RWPE1 (cell line): ENCODE measurements around the gene PNPLA8.

Experiments
- CTCF ChIA-PET: fragments of 350-600 bp; sonication (Branson Sonifier 250); formaldehyde crosslinking; extraction: SDS; loops from one replicate; lab custom pipeline; 2021; lab: Yijun Ruan, JAX
- POLR2A ChIA-PET: fragments of 400-600 bp; formaldehyde crosslinking; extraction: SDS; loops from one replicate; lab custom pipeline; 2020; ENCODE audit warnings: antibody characterized with exemption; ENCODE audit not compliant: low non-redundant PET; lab: Yijun Ruan, JAX
- DNase-seq: peaks from one replicate; pipeline ENCODE4 v3.0.0; 2012; ENCODE audit warnings: low spot score
- H3K27ac ChIP-seq: fragments of 450-650 bp; 2 replicates; pipeline ENCODE4 v1.5.1; 2017
- TF ChIP-seq, protein P1 (sequence below): fragments of 450-650 bp; conservative IDR thresholded peaks from 2 replicates; pipeline ENCODE4 v1.5.1; 2017; ENCODE audit warnings: low read depth, mild to moderate bottlenecking

Gene PNPLA8

DNA sequence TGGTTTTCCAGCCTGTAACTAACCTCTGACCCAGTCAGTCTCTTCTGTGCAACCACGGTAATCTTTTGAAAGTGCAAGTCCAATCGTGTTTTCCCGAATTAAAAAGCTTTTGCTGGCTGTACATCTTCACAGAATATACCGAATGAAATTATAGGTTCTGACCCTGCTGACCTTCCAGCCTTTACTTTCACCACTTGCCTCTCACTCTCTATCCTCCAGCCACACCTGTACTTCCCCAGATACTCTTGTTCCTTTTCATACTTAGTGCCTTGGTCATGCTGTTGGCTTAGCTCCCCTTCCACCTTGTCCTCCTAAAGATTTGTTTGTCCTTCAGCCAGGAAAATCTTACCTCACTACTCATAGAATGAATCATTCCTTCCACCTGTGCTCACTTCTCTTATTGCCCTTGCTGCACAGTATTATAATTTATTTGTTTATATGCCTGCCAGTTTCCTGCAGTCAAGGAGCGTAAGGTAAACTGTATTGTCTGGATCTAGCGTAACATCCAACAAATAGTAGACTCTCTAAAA lies 2.3 kb upstream of the PNPLA8 start:
- TF ChIP-seq, protein P1, sequence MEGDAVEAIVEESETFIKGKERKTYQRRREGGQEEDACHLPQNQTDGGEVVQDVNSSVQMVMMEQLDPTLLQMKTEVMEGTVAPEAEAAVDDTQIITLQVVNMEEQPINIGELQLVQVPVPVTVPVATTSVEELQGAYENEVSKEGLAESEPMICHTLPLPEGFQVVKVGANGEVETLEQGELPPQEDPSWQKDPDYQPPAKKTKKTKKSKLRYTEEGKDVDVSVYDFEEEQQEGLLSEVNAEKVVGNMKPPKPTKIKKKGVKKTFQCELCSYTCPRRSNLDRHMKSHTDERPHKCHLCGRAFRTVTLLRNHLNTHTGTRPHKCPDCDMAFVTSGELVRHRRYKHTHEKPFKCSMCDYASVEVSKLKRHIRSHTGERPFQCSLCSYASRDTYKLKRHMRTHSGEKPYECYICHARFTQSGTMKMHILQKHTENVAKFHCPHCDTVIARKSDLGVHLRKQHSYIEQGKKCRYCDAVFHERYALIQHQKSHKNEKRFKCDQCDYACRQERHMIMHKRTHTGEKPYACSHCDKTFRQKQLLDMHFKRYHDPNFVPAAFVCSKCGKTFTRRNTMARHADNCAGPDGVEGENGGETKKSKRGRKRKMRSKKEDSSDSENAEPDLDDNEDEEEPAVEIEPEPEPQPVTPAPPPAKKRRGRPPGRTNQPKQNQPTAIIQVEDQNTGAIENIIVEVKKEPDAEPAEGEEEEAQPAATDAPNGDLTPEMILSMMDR, result no peak
- peak; percentile 64 for DNase-seq
- ChIA-PET CTCF (no interaction called here), POLR2A (interaction anchor here (1.4 kb wide), 1 partner anchor 42 kb away, joined by 3 read pairs; the partner anchor contains the start of gene DNAJB9)
- H3K27ac ChIP-seq, result no peak overlapping the region

DNA sequence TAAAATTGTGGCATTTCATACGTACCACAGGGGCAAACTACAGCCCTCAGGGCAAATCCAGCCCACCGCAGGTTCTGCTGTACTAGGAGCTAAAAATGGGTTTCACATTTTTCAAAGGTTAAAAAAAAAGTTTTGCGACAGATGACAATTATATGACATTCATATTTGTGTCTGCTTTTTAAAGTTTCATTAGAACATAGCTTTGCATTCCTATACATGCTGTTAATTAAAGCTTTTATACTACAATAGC lies 758 bp upstream of the PNPLA8 start:
- POLR2A ChIA-PET, result interaction anchor here (0.6 kb wide), 1 partner anchor 53 kb away, joined by 4 read pairs; no protein-coding TSS in a partner anchor
- no peak for DNase-seq
- CTCF ChIA-PET, result no interaction called here
- peak overlapping the region; percentile 96 for H3K27ac ChIP-seq
- TF ChIP-seq, protein P1, result no peak

DNA sequence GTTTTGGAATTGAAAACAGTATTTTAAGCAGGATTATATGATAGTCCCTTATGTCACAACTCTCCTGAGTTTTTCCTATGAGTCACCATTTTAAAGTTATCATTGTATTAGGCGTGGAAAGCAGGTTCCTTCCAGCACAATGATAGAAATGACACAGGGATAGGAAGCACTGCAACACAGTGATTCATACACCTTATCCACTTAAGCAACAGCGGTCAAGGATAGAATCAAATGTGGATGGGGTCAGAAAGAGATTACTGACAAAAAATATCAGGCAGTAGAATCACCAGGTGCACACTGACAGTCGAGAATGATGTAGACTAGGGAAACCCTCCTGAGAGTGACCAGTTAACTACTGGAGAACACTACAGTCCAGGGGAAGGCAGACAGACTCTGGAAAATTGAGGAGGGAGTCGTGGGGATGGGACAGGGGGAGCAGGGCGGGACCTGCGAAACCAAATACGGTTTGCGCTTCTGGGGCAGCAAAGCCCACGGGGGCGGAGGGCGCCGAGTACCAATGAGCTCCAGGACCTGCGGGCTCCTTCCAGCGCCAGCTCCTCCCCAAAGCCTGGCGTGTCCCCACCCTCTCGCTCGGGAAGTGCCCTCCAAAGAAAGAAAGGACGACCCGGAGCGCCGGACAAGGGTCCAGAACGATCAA lies 479 bp downstream of the PNPLA8 start:
- CTCF ChIA-PET, result interaction anchor here (0.6 kb wide), 1 partner anchor 23 kb away, joined by 3 read pairs; no protein-coding TSS in a partner anchor
- peak overlapping the region; percentile 96 for H3K27ac ChIP-seq
- POLR2A ChIA-PET, result interaction anchor here (1.2 kb wide), 1 partner anchor 44 kb away, joined by 5 read pairs; the partner anchor contains the start of genes DNAJB9 and THAP5
- TF ChIP-seq, protein P1, result no peak
- DNase-seq, result peak; percentile 81

DNA sequence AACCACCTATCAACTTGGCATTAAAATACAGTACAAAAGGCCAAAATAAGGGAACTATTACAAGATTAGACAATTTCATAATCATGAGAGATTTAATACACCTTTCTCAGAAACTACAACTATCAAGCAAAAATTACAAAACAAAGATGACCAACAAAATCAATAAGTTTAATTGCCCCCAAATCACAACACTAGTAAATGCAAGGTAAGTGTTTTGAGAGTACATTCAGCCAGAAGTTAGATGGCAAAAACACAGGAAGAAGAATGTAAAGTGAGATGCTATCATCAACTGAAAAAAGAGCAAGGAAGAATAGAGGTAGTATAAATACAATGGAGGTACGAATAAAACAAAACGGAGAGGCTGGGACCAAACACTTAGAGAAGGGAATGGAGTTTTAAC lies 3.2 kb downstream of the PNPLA8 start:
- ChIA-PET CTCF (no interaction called here), POLR2A (no interaction called here)
- H3K27ac ChIP-seq, result no peak overlapping the region
- TF ChIP-seq, protein P1, result no peak
- no peak for DNase-seq

DNA sequence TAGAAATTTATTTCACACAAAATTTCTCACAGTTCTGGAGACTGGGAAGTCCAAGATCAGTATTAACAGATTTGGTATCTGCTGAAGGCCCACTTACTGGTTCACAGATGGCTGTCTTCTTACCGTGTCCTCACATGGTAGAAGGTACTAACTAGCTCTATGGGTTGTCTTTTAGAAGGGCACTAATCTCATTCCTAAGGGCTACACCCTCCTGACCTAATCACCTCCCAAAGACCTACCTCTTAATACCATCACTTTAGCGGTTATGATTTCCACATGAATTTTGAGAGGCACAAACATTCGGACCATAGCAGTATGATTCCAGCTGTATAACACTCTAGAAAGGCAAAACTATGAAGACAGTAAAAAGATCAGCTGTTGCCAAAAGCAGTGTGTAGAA lies 8.0 kb downstream of the PNPLA8 start:
- no peak overlapping the region for H3K27ac ChIP-seq
- CTCF ChIA-PET, result interaction anchor here (1.1 kb wide), 1 partner anchor 21 kb away, joined by 4 read pairs; no protein-coding TSS in a partner anchor
- no peak for DNase-seq
- TF ChIP-seq, protein P1, result no peak
- POLR2A ChIA-PET, result no interaction called here

DNA sequence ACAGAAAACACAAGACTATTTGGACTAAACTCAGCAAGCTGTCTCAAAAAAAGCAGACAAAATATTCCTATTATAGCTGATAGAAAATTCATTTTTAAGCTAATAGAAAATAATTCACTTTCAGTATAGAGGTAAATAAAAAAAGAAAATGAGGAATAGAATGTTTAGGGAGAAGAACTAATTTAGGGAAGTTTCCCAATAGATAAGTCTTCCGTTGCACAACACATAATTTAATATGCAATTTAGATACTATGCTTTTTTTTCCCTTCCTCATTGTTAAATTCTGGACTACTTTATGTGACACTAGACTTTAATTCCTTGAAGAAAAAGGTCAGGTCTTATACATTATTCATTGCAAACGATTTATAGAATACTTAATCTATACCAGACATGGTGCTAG lies 10.3 kb downstream of the PNPLA8 start:
- CTCF ChIA-PET, result interaction anchor here (0.6 kb wide), 1 partner anchor 9 kb away, joined by 3 read pairs; no protein-coding TSS in a partner anchor
- no peak overlapping the region for H3K27ac ChIP-seq
- no peak for DNase-seq
- TF ChIP-seq, protein P1, result no peak
- POLR2A ChIA-PET, result no interaction called here
